ENCODE data around the gene SPATA25. TPM values are rescaled to one million over a fixed set of nuclear protein-coding genes. Genes with fewer than 3 reads are reported as not detected.
A peak's percentile ranks its signal among the peaks of the same experiment; 100 is the strongest.
"Not testable (repeated sequence)": the region's sequence is repeated elsewhere in the genome, so short reads cannot be mapped to it uniquely, and the experiment has no call there.

The SPATA25 gene
- total and polyA plus RNA-seq, 4 experiments from 2014 or later, result 0.38 to 4.7 (median 2.8) TPM; not detected in 1

- H3K4me3 ChIP-seq (ENCODE audit: low read length in 2 of 2); intact Hi-C loops (cut with micrococcal nuclease); H3K9me3 ChIP-seq (ENCODE audit: control insufficient read depth in 1 of 2, low read length in 2 of 2); H3K36me3 Mint-ChIP-seq; DNase-seq; CTCF ChIA-PET (ENCODE audit: partially characterized antibody); H3K27ac ChIP-seq (ENCODE audit: low read depth, low read length); H3K27ac Mint-ChIP-seq; H3K27me3 Mint-ChIP-seq; H3K4me1 ChIP-seq (ENCODE audit: insufficient read depth, low read length); H3K27me3 ChIP-seq (ENCODE audit: insufficient read depth, low read length); H3K4me1 Mint-ChIP-seq; H3K36me3 ChIP-seq (ENCODE audit: insufficient read depth, low read length); H3K9me3 Mint-ChIP-seq: not testable (repeated sequence)
- H3K4me3 Mint-ChIP-seq, result peak overlapping the region in 1 of 8 donors; percentile 28
- POLR2A ChIA-PET (ENCODE audit: partially characterized antibody), result interaction anchor here (0.8 kb wide), 1 partner anchor 17 kb away, joined by 3 read pairs; the partner anchor contains the start of genes CTSA and NEURL2
These were observed 13.3 kb downstream of the SPATA25 start for GRCh38 chr20:45874104-45874481.

GRCh38 chr20:45873409-45874103 lies 13.9 kb downstream of the SPATA25 start:
- intact Hi-C loops (cut with micrococcal nuclease), result no loop called here
- Histone ChIP-seq H3K4me3 (ENCODE audit: low read length in 2 of 2) (no peak overlapping the region), H3K9me3 (ENCODE audit: control insufficient read depth in 1 of 2, low read length in 2 of 2) (no peaks in the 10 kb centered on the region), H3K36me3 (ENCODE audit: insufficient read depth, low read length) (no peaks in the 10 kb centered on the region), H3K4me1 (ENCODE audit: insufficient read depth, low read length) (no peaks in the 10 kb centered on the region), H3K27me3 (ENCODE audit: insufficient read depth, low read length) (no peaks in the 10 kb centered on the region), H3K27ac (ENCODE audit: low read depth, low read length) (no peak overlapping the region)
- peak overlapping the region in 1 of 8 donors; percentile 28 for H3K4me3 Mint-ChIP-seq
- DNase-seq, result no peak
- CTCF ChIA-PET (ENCODE audit: partially characterized antibody), result no interaction called here
- H3K27me3 Mint-ChIP-seq, result no peaks in the 10 kb centered on the region
- POLR2A ChIA-PET (ENCODE audit: partially characterized antibody), result interaction anchor here (0.8 kb wide), 1 partner anchor 18 kb away, joined by 3 read pairs; the partner anchor contains the start of genes CTSA and NEURL2
- peaks cover 2 to 5% of the 10 kb centered on the region in 2 donors for H3K36me3 Mint-ChIP-seq
- H3K9me3 Mint-ChIP-seq, result no peaks in the 10 kb centered on the region
- H3K27ac Mint-ChIP-seq, result no peak overlapping the region
- H3K4me1 Mint-ChIP-seq, result peaks cover 0 to 1% (median 0%) of the 10 kb centered on the region in 4 donors

DNA sequence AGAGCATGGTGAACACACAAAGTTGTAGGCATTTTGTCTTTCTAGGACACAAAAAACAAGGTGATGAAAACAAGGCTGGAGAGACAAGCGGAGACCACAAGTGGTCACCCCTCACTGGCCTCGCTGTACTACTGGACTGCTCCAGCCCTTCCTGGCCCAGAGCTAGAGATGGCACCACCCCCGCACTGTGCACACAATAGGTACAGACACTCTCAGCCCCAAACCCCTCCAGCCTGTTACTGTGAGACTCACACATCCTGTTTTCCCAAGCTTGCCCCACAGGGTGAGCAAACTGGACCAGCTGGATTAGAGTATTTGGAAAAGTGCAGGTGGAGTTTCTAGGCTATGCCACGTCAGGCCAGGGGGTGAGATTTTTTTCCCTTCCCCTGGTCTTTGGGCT lies 14.8 kb downstream of the SPATA25 start:
- no peak overlapping the region for H3K27ac ChIP-seq (ENCODE audit: low read depth, low read length)
- no peak overlapping the region for H3K4me3 ChIP-seq (ENCODE audit: low read length in 2 of 2)
- peaks cover 2 to 5% of the 10 kb centered on the region in 2 donors for H3K36me3 Mint-ChIP-seq
- H3K27ac Mint-ChIP-seq, result no peak overlapping the region
- intact Hi-C loops (cut with micrococcal nuclease), result no loop called here
- H3K27me3 Mint-ChIP-seq, result no peaks in the 10 kb centered on the region
- H3K36me3 ChIP-seq (ENCODE audit: insufficient read depth, low read length), result no peaks in the 10 kb centered on the region
- DNase-seq, result no peak
- H3K9me3 Mint-ChIP-seq, result no peaks in the 10 kb centered on the region
- ChIA-PET POLR2A (ENCODE audit: partially characterized antibody) (interaction anchor here (0.9 to 1.1 kb wide), 2 partner anchors 8 to 16 kb away, joined by 3 to 4 read pairs; partner anchors contain the start of genes ACOT8 and ZSWIM3), CTCF (ENCODE audit: partially characterized antibody) (interaction anchor here (1.0 kb wide), 1 partner anchor 98 kb away, joined by 4 read pairs; no protein-coding TSS in a partner anchor)
- H3K4me1 ChIP-seq (ENCODE audit: insufficient read depth, low read length), result no peaks in the 10 kb centered on the region
- H3K4me1 Mint-ChIP-seq, result peaks cover 0 to 1% (median 0%) of the 10 kb centered on the region in 4 donors
- H3K9me3 ChIP-seq (ENCODE audit: control insufficient read depth in 1 of 2, low read length in 2 of 2), result no peaks in the 10 kb centered on the region
- no peak overlapping the region for H3K4me3 Mint-ChIP-seq
- H3K27me3 ChIP-seq (ENCODE audit: insufficient read depth, low read length), result no peaks in the 10 kb centered on the region

GRCh38 chr20:45867819-45868176 lies 19.6 kb downstream of the SPATA25 start:
- H3K36me3 Mint-ChIP-seq, result peaks cover 0 to 4% of the 10 kb centered on the region in 2 donors
- no peaks in the 10 kb centered on the region for H3K27me3 ChIP-seq (ENCODE audit: insufficient read depth, low read length)
- POLR2A ChIA-PET (ENCODE audit: partially characterized antibody), result no interaction called here
- DNase-seq, result no peak
- H3K27me3 Mint-ChIP-seq, result no peaks in the 10 kb centered on the region
- CTCF ChIA-PET (ENCODE audit: partially characterized antibody), result no interaction called here
- no peak overlapping the region for H3K4me3 ChIP-seq (ENCODE audit: low read length in 2 of 2)
- peaks cover 0 to 1% (median 0%) of the 10 kb centered on the region in 4 donors for H3K4me1 Mint-ChIP-seq
- intact Hi-C loops (cut with micrococcal nuclease), result no loop called here
- H3K4me1 ChIP-seq (ENCODE audit: insufficient read depth, low read length), result no peaks in the 10 kb centered on the region
- H3K36me3 ChIP-seq (ENCODE audit: insufficient read depth, low read length), result no peaks in the 10 kb centered on the region
- no peaks in the 10 kb centered on the region for H3K9me3 Mint-ChIP-seq
- no peak overlapping the region for H3K27ac ChIP-seq (ENCODE audit: low read depth, low read length)
- H3K9me3 ChIP-seq (ENCODE audit: control insufficient read depth in 1 of 2, low read length in 2 of 2), result no peaks in the 10 kb centered on the region
- no peak overlapping the region for H3K27ac Mint-ChIP-seq
- H3K4me3 Mint-ChIP-seq, result no peak overlapping the region

DNA sequence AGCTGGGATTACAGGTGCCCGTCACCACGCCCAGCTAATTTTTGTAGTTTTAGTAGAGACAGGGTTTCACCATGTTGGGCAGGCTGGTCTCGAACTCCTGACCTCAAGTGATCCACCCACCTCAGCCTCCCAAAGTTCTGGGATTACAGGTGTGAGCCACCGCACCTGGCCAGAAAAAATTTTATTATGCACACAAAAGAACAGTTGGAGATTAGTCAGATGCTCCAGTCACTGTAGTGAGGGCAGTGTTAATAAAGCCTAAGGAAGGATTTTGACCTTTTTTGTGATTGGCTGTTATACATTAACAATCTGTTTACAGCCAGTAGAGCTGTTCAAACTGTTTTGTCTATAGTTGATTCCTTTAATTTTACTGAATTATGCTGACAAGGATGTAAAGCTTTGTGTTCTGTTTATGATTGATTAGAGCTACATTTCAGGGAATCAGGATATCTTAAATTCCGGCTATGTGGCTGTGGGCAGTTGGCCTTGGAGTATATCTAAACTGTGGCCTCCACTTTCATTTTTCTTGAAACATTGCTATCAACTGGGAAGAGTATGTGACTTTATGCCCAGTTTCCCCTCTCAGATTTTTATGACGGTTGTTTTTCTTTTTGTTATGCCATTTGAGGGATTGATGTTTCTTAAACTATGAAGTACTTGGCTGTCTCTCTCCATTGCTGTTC lies 20.1 kb downstream of the SPATA25 start:
- no peak overlapping the region for H3K4me3 Mint-ChIP-seq
- Histone ChIP-seq H3K4me1 (ENCODE audit: insufficient read depth, low read length) (no peaks in the 10 kb centered on the region), H3K4me3 (ENCODE audit: low read length in 2 of 2) (no peak overlapping the region), H3K27me3 (ENCODE audit: insufficient read depth, low read length) (no peaks in the 10 kb centered on the region), H3K9me3 (ENCODE audit: control insufficient read depth in 1 of 2, low read length in 2 of 2) (no peaks in the 10 kb centered on the region), H3K36me3 (ENCODE audit: insufficient read depth, low read length) (no peaks in the 10 kb centered on the region), H3K27ac (ENCODE audit: low read depth, low read length) (no peak overlapping the region)
- intact Hi-C loops (cut with micrococcal nuclease), result no loop called here
- peak overlapping the region in 1 of 7 donors; percentile 8 for H3K27ac Mint-ChIP-seq
- no peaks in the 10 kb centered on the region for H3K9me3 Mint-ChIP-seq
- POLR2A ChIA-PET (ENCODE audit: partially characterized antibody), result no interaction called here
- peaks cover 0 to under 1% (median 0%) of the 10 kb centered on the region in 4 donors for H3K4me1 Mint-ChIP-seq
- peaks cover 0 to 4% of the 10 kb centered on the region in 2 donors for H3K36me3 Mint-ChIP-seq
- CTCF ChIA-PET (ENCODE audit: partially characterized antibody), result interaction anchor here (0.7 to 1.2 kb wide), 3 partner anchors 14 to 119 kb away, joined by 3 to 5 read pairs (median 3); partner anchors contain the start of gene ZSWIM1
- no peak for DNase-seq
- no peaks in the 10 kb centered on the region for H3K27me3 Mint-ChIP-seq

GRCh38 chr20:45866454-45866853 lies 21.0 kb downstream of the SPATA25 start:
- no peak overlapping the region for H3K27ac ChIP-seq (ENCODE audit: low read depth, low read length)
- POLR2A ChIA-PET (ENCODE audit: partially characterized antibody), result no interaction called here
- Mint-ChIP-seq H3K4me3 (peak overlapping the region in 1 of 8 donors; percentile 20), H3K27ac (peak overlapping the region in 1 of 7 donors; percentile 4), H3K4me1 (no peaks in the 10 kb centered on the region), H3K36me3 (peaks cover 0 to 4% of the 10 kb centered on the region in 2 donors), H3K27me3 (no peaks in the 10 kb centered on the region), H3K9me3 (no peaks in the 10 kb centered on the region)
- intact Hi-C loops (cut with micrococcal nuclease), result no loop called here
- no peaks in the 10 kb centered on the region for H3K27me3 ChIP-seq (ENCODE audit: insufficient read depth, low read length)
- no peaks in the 10 kb centered on the region for H3K4me1 ChIP-seq (ENCODE audit: insufficient read depth, low read length)
- no peak for DNase-seq
- H3K36me3 ChIP-seq (ENCODE audit: insufficient read depth, low read length), result no peaks in the 10 kb centered on the region
- CTCF ChIA-PET (ENCODE audit: partially characterized antibody), result interaction anchor here (0.9 to 1.2 kb wide), 2 partner anchors 15 to 16 kb away, joined by 3 read pairs; partner anchors contain the start of gene ZSWIM1
- H3K4me3 ChIP-seq (ENCODE audit: low read length in 2 of 2), result no peak overlapping the region
- H3K9me3 ChIP-seq (ENCODE audit: control insufficient read depth in 1 of 2, low read length in 2 of 2), result no peaks in the 10 kb centered on the region
